ENCODE measurements around the gene NUDT17. TPM values are rescaled to one million over a fixed set of nuclear protein-coding genes. Genes with fewer than 3 reads are reported as not detected.

The NUDT17 gene
- total RNA-seq, 1 donor from 2014 or later: 7.3 TPM

GRCh38 chr1:145843031-145843430, 2.4 kb upstream of the NUDT17 start:
- Mint-ChIP-seq H3K27me3 (ENCODE audit: low read depth) (no peaks in the 10 kb centered on the region), H3K4me1 (ENCODE audit: low read depth) (peaks cover 8% of the 10 kb centered on the region), H3K27ac (ENCODE audit: unreplicated experiment) (no peak overlapping the region), H3K36me3 (ENCODE audit: low read depth) (peaks cover 22% of the 10 kb centered on the region), H3K9me3 (ENCODE audit: low read depth) (no peaks in the 10 kb centered on the region), H3K4me3 (ENCODE audit: unreplicated experiment) (no peak overlapping the region)
- DNase-seq (ENCODE audit: low spot score): no peak
- TF ChIP-seq, protein P1, sequence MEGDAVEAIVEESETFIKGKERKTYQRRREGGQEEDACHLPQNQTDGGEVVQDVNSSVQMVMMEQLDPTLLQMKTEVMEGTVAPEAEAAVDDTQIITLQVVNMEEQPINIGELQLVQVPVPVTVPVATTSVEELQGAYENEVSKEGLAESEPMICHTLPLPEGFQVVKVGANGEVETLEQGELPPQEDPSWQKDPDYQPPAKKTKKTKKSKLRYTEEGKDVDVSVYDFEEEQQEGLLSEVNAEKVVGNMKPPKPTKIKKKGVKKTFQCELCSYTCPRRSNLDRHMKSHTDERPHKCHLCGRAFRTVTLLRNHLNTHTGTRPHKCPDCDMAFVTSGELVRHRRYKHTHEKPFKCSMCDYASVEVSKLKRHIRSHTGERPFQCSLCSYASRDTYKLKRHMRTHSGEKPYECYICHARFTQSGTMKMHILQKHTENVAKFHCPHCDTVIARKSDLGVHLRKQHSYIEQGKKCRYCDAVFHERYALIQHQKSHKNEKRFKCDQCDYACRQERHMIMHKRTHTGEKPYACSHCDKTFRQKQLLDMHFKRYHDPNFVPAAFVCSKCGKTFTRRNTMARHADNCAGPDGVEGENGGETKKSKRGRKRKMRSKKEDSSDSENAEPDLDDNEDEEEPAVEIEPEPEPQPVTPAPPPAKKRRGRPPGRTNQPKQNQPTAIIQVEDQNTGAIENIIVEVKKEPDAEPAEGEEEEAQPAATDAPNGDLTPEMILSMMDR (IDR thresholded peaks at IDR 0.05): no peak

- Mint-ChIP-seq H3K27me3 (ENCODE audit: low read depth) (no peaks in the 10 kb centered on the region), H3K9me3 (ENCODE audit: low read depth) (no peaks in the 10 kb centered on the region), H3K36me3 (ENCODE audit: low read depth) (peaks cover 17% of the 10 kb centered on the region), H3K27ac (ENCODE audit: unreplicated experiment) (no peak overlapping the region), H3K4me3 (ENCODE audit: unreplicated experiment) (no peak overlapping the region), H3K4me1 (ENCODE audit: low read depth) (peaks cover 21% of the 10 kb centered on the region)
- DNase-seq (ENCODE audit: low spot score): no peak
- TF ChIP-seq, protein P1 (IDR thresholded peaks at IDR 0.05): no peak
These were observed 301 bp upstream of the NUDT17 start for GRCh38 chr1:145845144-145845513.

DNA sequence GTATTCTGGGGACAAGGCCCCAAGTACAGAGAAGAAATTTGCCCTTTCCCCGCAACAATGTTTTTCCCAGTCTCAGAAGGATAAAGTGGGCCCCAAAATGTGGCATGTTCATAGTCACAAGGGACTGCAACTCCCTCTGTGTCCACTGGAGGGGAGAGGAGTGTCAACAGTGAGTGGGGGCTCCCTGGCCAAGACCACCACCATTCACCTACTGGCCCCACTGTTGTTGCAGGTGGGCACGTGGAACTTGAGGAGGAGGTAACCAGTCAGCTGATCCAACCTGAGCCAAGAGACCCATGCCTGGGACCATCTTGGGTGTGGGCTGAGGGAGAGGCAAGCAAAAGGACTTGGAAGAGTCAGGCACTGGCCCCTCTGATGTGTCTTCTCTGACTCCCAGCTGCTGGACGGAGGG, 777 bp downstream of the NUDT17 start:
- Mint-ChIP-seq H3K9me3 (ENCODE audit: low read depth) (no peaks in the 10 kb centered on the region), H3K4me3 (ENCODE audit: unreplicated experiment) (no peak overlapping the region), H3K27me3 (ENCODE audit: low read depth) (no peaks in the 10 kb centered on the region), H3K4me1 (ENCODE audit: low read depth) (peaks cover 31% of the 10 kb centered on the region), H3K36me3 (ENCODE audit: low read depth) (peaks cover 14% of the 10 kb centered on the region), H3K27ac (ENCODE audit: unreplicated experiment) (peak overlapping the region; percentile 71)
- TF ChIP-seq, protein P1 (IDR thresholded peaks at IDR 0.05): peak; percentile 72
- no peak for DNase-seq (ENCODE audit: low spot score)

DNA sequence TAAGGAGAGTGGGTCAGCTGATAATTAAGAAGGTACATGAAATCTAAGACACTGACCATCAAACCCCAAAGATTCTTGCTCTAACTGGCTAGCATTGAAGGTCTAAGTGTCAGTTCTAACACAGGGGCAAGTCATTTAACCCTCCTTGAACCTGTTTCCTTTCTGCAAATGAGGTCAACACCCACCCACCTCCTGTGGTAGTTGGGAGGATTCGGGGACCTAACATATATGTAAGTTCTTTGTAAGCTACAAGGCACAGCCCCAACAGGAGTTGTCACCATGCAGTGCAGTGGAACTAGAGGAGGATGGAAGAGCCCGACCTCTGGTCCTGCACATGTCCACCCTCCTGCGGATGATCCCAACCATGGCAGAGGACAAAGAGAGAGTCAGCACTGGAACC, 2.4 kb downstream of the NUDT17 start:
- Mint-ChIP-seq H3K27ac (ENCODE audit: unreplicated experiment) (no peak overlapping the region), H3K4me3 (ENCODE audit: unreplicated experiment) (no peak overlapping the region), H3K4me1 (ENCODE audit: low read depth) (peaks cover 31% of the 10 kb centered on the region), H3K27me3 (ENCODE audit: low read depth) (no peaks in the 10 kb centered on the region), H3K36me3 (ENCODE audit: low read depth) (peaks cover 14% of the 10 kb centered on the region), H3K9me3 (ENCODE audit: low read depth) (no peaks in the 10 kb centered on the region)
- TF ChIP-seq, protein P1 (IDR thresholded peaks at IDR 0.05): no peak
- no peak for DNase-seq (ENCODE audit: low spot score)

DNA sequence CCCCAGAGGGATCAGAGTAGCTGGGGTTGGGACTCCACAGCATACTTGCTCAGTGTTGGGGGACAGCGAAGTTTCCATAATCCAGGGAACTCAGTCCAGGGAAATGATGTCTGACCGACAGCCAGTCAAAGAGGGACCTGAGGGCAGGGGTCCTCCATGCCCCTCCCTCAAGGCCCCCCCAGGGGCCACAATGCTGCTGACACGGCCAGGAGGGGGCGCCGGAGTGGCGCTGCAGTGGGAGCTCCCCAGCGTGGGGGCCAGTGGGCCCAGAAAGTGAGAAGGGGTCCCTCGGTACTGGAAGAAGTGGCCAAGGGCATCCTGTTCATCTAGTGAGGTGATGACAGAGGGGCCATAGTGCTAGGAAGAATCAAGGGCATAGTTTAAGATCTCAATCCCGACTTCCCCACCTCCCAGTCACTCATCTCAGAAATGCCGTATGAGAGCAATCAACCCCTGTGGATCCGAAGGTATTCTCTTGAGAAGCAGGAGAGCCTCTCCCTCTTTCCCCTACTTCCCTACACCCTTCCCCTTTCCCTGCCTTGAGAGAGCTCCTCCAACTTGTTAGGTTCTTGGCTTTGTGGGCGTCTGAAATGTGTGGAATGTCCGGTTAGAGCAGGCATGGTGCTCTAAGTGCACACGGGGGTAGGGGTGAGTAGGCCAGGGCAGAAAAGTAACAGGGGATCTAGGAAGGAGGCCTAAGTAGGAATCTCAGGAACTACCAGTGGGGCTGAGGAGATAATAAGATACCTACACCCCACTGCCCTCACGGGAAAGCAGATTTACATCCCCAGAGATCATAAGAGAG, 4.1 kb downstream of the NUDT17 start:
- Mint-ChIP-seq H3K9me3 (ENCODE audit: low read depth) (no peaks in the 10 kb centered on the region), H3K36me3 (ENCODE audit: low read depth) (peaks cover 21% of the 10 kb centered on the region), H3K4me3 (ENCODE audit: unreplicated experiment) (peak overlapping the region; percentile 0), H3K27ac (ENCODE audit: unreplicated experiment) (peak overlapping the region; percentile 83), H3K27me3 (ENCODE audit: low read depth) (no peaks in the 10 kb centered on the region), H3K4me1 (ENCODE audit: low read depth) (peaks cover 31% of the 10 kb centered on the region)
- DNase-seq (ENCODE audit: low spot score): no peak
- TF ChIP-seq, protein P1 (IDR thresholded peaks at IDR 0.05): peak; percentile 75

Measured in chondrocyte (in vitro differentiated cells).